Choroid plexus epithelial cell (primary cell): ENCODE measurements around the gene INTS6L.

Source experiments
- DNase-seq: peaks from one replicate; pipeline ENCODE4 v3.0.0-alpha.2; 2010; ENCODE audit warnings: low read depth
- H3K4me3 ChIP-seq: 2 replicates; pipeline ENCODE4 v1.5.1; 2011; ENCODE audit warnings: low read depth, mild to moderate bottlenecking, control low read depth, low read length, moderate library complexity
- CTCF ChIP-seq: conservative IDR thresholded peaks from 2 replicates; pipeline ENCODE4 v1.5.1; 2011; ENCODE audit warnings: low read depth, mild to moderate bottlenecking, control low read depth, inconsistent platforms, low read length, moderate library complexity

Gene INTS6L

DNA sequence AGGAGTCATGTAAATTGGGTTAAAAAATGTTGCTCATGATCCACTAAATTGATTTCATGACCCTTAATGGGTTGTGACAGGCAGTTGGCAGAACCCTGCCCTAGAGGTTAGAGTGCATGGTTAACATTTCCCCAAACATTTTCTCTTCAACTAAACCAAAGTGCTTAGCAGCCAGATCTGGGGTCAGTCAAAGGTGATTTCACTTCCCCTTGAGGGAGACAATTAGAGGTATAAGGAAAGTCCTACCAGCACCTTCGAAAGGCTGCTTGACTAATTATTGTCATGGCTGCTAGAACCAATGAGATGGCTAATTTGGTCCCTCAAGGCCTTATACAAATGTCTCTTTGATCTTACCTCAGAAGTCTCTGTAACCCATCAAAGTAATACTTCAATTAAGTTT is 30.9 kb upstream of the INTS6L start:
- no peak for TF ChIP-seq CTCF
- DNase-seq = no peak
- no peak overlapping the region for H3K4me3 ChIP-seq

DNA sequence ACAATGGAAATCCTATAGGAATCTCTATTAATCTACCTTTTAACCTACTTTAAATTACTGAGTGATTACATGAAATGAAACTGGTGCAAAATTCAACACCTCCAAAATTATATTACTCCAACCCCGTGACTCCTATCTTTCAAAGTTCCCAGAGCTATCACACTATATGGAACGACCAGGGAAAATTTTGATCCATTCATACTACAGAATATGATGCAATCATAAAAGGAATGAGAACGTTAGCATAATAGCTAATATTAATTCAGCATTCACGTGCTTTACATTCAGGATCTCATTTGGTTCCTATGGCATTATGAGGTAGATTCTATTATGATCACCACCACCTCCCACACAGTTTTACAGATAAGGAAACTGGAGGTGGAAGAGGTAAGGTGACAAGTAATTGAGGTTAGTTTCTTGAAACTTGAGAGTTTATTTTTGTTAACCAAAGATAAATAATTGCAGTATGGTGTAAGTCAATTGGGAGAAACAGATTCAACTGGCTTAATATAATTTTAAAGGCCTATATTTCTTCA is 29.4 kb upstream of the INTS6L start:
- H3K4me3 ChIP-seq = no peak overlapping the region
- DNase-seq = no peak
- no peak for TF ChIP-seq CTCF

GRCh38 chrX:135494453-135494852 is 26.0 kb upstream of the INTS6L start:
- no peak for DNase-seq
- no peak for TF ChIP-seq CTCF
- H3K4me3 ChIP-seq = no peak overlapping the region

- DNase-seq = no peak
- TF ChIP-seq CTCF = no peak
- no peak overlapping the region for H3K4me3 ChIP-seq
Measured at GRCh38 chrX:135497736-135498135, 22.7 kb upstream of the INTS6L start.

DNA sequence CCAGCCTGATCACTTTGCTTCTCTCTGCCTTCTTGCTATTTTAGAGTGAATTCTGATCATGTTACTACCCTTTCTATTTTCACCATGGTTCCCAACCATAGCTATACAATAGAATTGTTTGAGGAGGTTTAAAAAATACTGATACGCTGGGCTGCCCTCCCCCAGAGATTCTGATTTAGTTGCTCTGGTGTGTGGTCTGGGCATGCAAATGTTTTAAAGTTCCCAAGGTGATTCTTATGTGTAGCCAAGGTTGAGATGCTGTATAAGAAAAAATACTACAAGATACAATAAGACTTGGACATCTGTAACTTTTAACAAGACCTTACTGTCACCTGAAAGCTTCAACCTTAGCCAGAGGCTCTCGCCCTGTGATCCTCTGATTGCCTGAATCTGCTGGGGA is 22.2 kb upstream of the INTS6L start:
- no peak for TF ChIP-seq CTCF
- DNase-seq = no peak
- no peak overlapping the region for H3K4me3 ChIP-seq

GRCh38 chrX:135505351-135505750 is 15.1 kb upstream of the INTS6L start:
- no peak for DNase-seq
- no peak for TF ChIP-seq CTCF
- no peak overlapping the region for H3K4me3 ChIP-seq

GRCh38 chrX:135509885-135510284 is 10.6 kb upstream of the INTS6L start:
- DNase-seq = no peak
- no peak for TF ChIP-seq CTCF
- no peak overlapping the region for H3K4me3 ChIP-seq
